IMR-90 (cell line): ENCODE data around the gene ADGRF3.

Experiments used
- CEBPB ChIP-seq: IDR thresholded peaks from 2 replicates; pipeline ENCODE4 v1.6.1; 2012; ENCODE audit warnings: low read depth, low read length, improper control_type of control experiment
- CTCF ChIP-seq: conservative IDR thresholded peaks from 2 replicates; pipeline ENCODE4 v1.5.1; 2012; ENCODE audit warnings: mild to moderate bottlenecking, low read depth, low read length, improper control_type of control experiment
- ELK1 ChIP-seq: fragments of 150-350 bp; IDR thresholded peaks from 2 replicates; pipeline ENCODE4 v1.6.1; 2016; ENCODE audit warnings: low read depth, mild to moderate bottlenecking, low read length, moderate library complexity, borderline replicate concordance
- MXI1 ChIP-seq: IDR thresholded peaks from 2 replicates; pipeline ENCODE4 v1.6.1; 2012; ENCODE audit warnings: low read depth, mild to moderate bottlenecking, low read length, moderate library complexity, borderline replicate concordance
- POLR2A ChIP-seq: IDR thresholded peaks from 2 replicates; pipeline ENCODE4 v1.6.1; 2012; ENCODE audit warnings: mild to moderate bottlenecking, low read depth, low read length
- RAD21 ChIP-seq: IDR thresholded peaks from 2 replicates; pipeline ENCODE4 v1.6.1; 2012; ENCODE audit warnings: low read length, improper control_type of control experiment
- RCOR1 ChIP-seq: IDR thresholded peaks from 2 replicates; pipeline ENCODE4 v1.6.1; 2012; ENCODE audit warnings: mild to moderate bottlenecking, low read length, improper control_type of control experiment; ENCODE audit not compliant: insufficient replicate concordance
- RFX5 ChIP-seq: IDR thresholded peaks from 2 replicates; pipeline ENCODE4 v1.8.0; 2012; ENCODE audit warnings: low read depth, mild to moderate bottlenecking, low read length, moderate library complexity
- SMC3 ChIP-seq: fragments of 150-350 bp; IDR thresholded peaks from 2 replicates; pipeline ENCODE4 v1.6.1; 2016; ENCODE audit warnings: low read depth, mild to moderate bottlenecking, antibody characterized with exemption, low read length, moderate library complexity

DNA sequence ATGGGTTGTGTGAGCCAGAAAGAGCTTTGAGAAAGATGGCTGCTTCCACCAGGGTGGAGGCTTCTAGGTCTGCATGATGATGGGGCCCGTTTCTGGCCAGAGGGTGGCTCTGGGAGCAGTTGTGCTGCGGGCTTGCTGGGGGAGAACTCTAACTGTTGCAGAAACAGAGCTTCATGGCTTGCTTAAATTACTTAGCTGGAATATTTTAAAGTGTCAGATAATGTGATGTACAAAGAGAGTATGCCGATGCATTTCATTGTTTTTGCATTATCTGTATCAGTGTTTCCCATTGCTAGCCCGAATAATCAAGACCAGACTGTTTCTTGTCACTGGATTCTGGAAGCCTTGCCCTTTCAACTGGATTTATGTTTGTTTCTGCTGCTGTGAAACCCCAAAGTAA is 48.8 kb upstream of the ADGRF3 start:
- TF ChIP-seq CTCF (no peak), RCOR1 (no peak), RFX5 (no peak), POLR2A (no peak), MXI1 (no peak), ELK1 (no peak), RAD21 (no peak), SMC3 (no peak), CEBPB (no peak)
